Left ventricle myocardium inferior (tissue), 1 donor: ENCODE data around the gene IL31. TPM values are rescaled to one million over a fixed set of nuclear protein-coding genes. Genes with fewer than 3 reads are reported as not detected.
A peak's percentile ranks its signal among the peaks of the same experiment; 100 is the strongest.

Experiments
- DNase-seq: peaks from one replicate; pipeline ENCODE4 v3.0.0-alpha.2; 2020
- H3K27ac ChIP-seq: fragments of 200-600 bp; replicated peaks from 2 replicates; pipeline ENCODE4 v1.8.0; 2021
- H3K27me3 ChIP-seq: fragments of 200-600 bp; 2 replicates; pipeline ENCODE4 v1.8.0; 2021; ENCODE audit warnings: low read depth
- H3K36me3 ChIP-seq: fragments of 200-600 bp; 2 replicates; pipeline ENCODE4 v1.8.0; 2021
- H3K4me1 ChIP-seq: fragments of 200-600 bp; 2 replicates; pipeline ENCODE4 v1.8.0; 2021
- H3K4me3 ChIP-seq: fragments of 200-600 bp; 2 replicates; pipeline ENCODE4 v1.8.0; 2021; ENCODE audit warnings: mild to moderate bottlenecking, moderate library complexity
- H3K9me3 ChIP-seq: fragments of 200-600 bp; replicated peaks from 2 replicates; pipeline ENCODE4 v1.8.0; 2021
- intact Hi-C: fragments of 100-400 bp; cut with micrococcal nuclease; formaldehyde crosslinking; loops from one replicate; pipeline ENCODE4 v1.11.0; 2022
- total RNA-seq: library from RNA; stranded (reverse); fragmentation: NEBNext Ultra II Directional; extraction: Animal tissue kit (Norgen Biotek cat#: 25700); gene quantifications from one replicate; pipeline ENCODE4 v1.2.1, GENCODE V29; 2021
- TF ChIP-seq, protein P1 (sequence below): fragments of 200-600 bp; IDR thresholded peaks from 2 replicates; pipeline ENCODE4 v1.8.0; 2021; ENCODE audit warnings: antibody characterized with exemption, mild to moderate bottlenecking, borderline replicate concordance
- donor health status: DM: no; HTN: yes; CAD: no; lungs with severe emphysema.

The IL31 gene
- total RNA-seq, 1 donor from 2014 or later = not detected

DNA sequence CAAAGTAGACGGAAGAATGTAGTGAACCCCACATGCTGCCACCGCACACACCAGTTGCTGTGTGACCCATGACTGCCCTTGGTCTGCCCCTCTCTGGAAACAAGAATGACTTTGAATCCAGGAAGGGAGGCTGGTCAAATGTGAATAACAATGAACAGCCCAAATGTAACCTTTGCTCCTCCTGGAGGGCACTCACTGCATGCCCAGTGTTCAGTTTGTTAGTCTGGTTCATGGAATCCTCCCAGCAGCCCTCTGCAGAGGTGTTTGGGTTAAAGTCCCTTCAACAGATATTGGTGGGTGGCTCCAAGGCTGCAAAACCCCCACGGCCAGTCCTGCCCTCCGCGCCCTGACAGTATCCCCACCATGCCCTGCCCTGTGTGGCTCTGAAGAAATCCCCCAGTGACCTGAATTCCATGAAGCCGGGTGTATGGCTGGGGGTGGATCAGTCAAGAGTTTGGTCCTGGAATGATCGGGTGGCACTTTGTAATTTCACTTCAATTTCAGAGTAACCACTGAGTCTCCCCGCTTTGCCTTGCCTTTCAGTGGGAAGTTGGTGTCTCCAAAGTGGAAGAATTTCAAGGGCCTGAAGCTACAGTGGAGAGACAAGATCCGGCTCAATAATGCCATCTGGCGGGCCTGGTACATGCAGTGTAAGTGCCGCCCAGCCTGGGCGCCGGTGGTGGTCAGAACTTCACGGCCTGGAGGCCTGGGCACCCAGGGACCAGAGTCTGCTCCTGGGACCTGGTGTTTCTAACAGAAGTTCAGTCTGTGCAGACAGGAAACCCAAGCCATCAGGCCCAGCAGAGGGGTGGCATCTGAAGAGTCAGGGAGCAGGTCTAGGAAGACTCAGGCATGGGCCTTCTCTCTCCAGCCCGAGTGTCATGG, 47.1 kb downstream of the IL31 start:
- no peaks in the 10 kb centered on the region for H3K27me3 ChIP-seq
- H3K4me1 ChIP-seq = peaks cover 60% of the 10 kb centered on the region
- H3K9me3 ChIP-seq = no peaks in the 10 kb centered on the region
- H3K36me3 ChIP-seq = peaks cover 44% of the 10 kb centered on the region
- intact Hi-C loops = loop anchor here (10.0 kb wide), 1 partner anchor 212 kb away; the partner anchor contains the start of gene CFAP251
- TF ChIP-seq, protein P1, sequence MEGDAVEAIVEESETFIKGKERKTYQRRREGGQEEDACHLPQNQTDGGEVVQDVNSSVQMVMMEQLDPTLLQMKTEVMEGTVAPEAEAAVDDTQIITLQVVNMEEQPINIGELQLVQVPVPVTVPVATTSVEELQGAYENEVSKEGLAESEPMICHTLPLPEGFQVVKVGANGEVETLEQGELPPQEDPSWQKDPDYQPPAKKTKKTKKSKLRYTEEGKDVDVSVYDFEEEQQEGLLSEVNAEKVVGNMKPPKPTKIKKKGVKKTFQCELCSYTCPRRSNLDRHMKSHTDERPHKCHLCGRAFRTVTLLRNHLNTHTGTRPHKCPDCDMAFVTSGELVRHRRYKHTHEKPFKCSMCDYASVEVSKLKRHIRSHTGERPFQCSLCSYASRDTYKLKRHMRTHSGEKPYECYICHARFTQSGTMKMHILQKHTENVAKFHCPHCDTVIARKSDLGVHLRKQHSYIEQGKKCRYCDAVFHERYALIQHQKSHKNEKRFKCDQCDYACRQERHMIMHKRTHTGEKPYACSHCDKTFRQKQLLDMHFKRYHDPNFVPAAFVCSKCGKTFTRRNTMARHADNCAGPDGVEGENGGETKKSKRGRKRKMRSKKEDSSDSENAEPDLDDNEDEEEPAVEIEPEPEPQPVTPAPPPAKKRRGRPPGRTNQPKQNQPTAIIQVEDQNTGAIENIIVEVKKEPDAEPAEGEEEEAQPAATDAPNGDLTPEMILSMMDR = peak; percentile 43
- no peak overlapping the region for H3K4me3 ChIP-seq
- DNase-seq = no peak
- H3K27ac ChIP-seq = no peak overlapping the region

GRCh38 chr12:122126342-122126635, 47.7 kb downstream of the IL31 start:
- no peak for DNase-seq
- Histone ChIP-seq H3K27ac (no peak overlapping the region), H3K27me3 (no peaks in the 10 kb centered on the region), H3K4me1 (peaks cover 66% of the 10 kb centered on the region), H3K9me3 (no peaks in the 10 kb centered on the region), H3K4me3 (no peak overlapping the region), H3K36me3 (peaks cover 37% of the 10 kb centered on the region)
- TF ChIP-seq, protein P1 = no peak
- intact Hi-C loops = loop anchor here (10.0 kb wide), 1 partner anchor 211 kb away; the partner anchor contains the start of gene CFAP251

DNA sequence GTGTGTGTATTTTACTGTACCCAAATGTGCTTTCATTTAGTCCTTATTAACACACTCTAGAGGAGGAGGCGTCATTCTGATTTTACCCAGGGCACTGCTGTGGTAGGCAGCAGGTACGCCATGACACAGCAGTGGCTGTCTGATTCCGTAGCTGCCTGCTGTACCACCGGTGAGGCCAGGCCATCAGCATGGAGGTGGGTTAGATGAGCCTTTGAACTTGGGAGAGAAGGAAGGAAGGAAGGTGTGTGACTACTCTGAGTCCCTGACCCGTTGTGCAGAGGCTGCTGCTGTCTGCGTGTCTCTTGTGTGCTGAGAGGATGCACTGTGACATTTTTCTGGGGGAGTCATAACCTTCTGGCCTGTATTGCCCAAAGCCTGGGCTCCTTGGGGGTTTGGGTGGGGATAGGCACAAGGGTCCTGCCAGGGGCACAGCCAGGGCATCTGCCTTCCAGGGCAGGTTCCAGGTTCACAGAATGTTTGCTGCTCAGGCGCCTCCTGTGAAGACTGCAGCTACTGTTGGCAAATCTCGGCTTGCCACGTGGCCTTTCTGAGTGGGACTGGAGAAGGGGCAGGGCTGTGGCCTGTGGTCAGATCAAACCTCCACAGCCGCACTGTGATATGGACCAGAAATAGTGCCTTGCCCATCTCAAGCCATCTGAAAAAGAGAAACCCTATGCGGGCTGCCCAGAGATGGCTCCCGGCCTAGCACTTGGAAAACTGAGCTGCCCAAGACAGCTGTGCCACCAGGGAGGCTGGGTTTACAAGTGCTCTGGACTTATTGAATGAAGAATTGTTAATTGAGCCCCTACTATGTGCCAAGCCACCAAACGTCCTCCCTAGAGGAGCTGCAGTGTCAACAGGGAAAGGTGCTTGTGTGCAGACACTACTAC, 48.3 kb downstream of the IL31 start:
- Histone ChIP-seq H3K27me3 (no peaks in the 10 kb centered on the region), H3K4me1 (peaks cover 67% of the 10 kb centered on the region), H3K27ac (no peak overlapping the region), H3K9me3 (no peaks in the 10 kb centered on the region), H3K36me3 (peaks cover 32% of the 10 kb centered on the region), H3K4me3 (no peak overlapping the region)
- no peak for DNase-seq
- TF ChIP-seq, protein P1 = no peak
- intact Hi-C loops = loop anchor here (10.0 kb wide), 1 partner anchor 211 kb away; the partner anchor contains the start of gene CFAP251

- no peak for DNase-seq
- H3K4me3 ChIP-seq = no peak overlapping the region
- H3K4me1 ChIP-seq = peaks cover 67% of the 10 kb centered on the region
- H3K27me3 ChIP-seq = no peaks in the 10 kb centered on the region
- H3K36me3 ChIP-seq = peaks cover 18% of the 10 kb centered on the region
- H3K9me3 ChIP-seq = no peaks in the 10 kb centered on the region
- TF ChIP-seq, protein P1 = no peak
- no peak overlapping the region for H3K27ac ChIP-seq
- intact Hi-C loops = loop anchor here (10.0 kb wide), 1 partner anchor 210 kb away; the partner anchor contains the start of gene CFAP251
These were observed 49.7 kb downstream of the IL31 start for GRCh38 chr12:122124370-122124769.

DNA sequence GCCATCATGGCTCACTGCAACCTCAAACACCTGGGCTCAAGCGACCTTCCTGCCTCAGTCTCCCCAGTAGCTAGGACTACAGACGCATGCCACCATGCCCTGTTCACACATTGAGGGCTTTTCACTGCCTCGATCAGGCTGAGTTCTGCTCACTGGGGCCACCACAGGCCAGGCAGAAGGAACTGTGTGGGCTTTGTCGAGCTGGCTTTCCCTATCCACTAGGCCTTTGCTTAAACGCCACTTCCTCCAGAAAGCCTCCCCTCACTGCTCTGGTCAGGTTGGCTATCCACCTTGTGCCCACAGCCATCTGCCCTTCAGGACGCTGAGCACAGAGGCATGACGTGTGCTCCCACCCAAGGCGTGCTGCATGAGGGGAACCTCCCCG, 50.3 kb downstream of the IL31 start:
- TF ChIP-seq, protein P1 = no peak
- Histone ChIP-seq H3K4me1 (peaks cover 67% of the 10 kb centered on the region), H3K4me3 (no peak overlapping the region), H3K27ac (no peak overlapping the region), H3K27me3 (no peaks in the 10 kb centered on the region), H3K9me3 (no peaks in the 10 kb centered on the region), H3K36me3 (peaks cover 12% of the 10 kb centered on the region)
- DNase-seq = no peak
- intact Hi-C loops = loop anchor here (2.0 to 10.0 kb wide), 2 partner anchors 69 to 209 kb away; partner anchors contain the start of gene CFAP251
